K562 (cell line): Measurements from ENCODE around the gene TOM1L2. TPM values are rescaled to one million over a fixed set of nuclear protein-coding genes. Genes with fewer than 3 reads are reported as not detected.

Source experiments
- ATAC-seq: fragments of 200-7000 bp; cut with Tn5 transposase; 3 replicates; pipeline ENCODE4 v1.9.1; 2020; ENCODE audit warnings: moderate library complexity
- BruUV-seq: library from RNA; stranded (reverse); fragments of 400-500 nt; replicated peaks from 2 replicates; lab custom pipeline; 2021; lab: Mats Ljungman, UMichigan
- CTCF ChIA-PET: fragments of 300-600 bp; formaldehyde crosslinking; extraction: SDS; loops from one replicate; lab custom pipeline; 2021; ENCODE audit warnings: low intra/inter-chr PET ratio; lab: Yijun Ruan, JAX
- POLR2A ChIA-PET: fragments of 300-600, 350-650 bp; sonication (Branson Sonifier 250); formaldehyde crosslinking; extraction: SDS; loops from one replicate; lab custom pipeline; 2021; ENCODE audit warnings: antibody characterized with exemption, inconsistent platforms; lab: Yijun Ruan, JAX
- DNase-seq, 4 experiments: peaks; one replicate each; pipeline versions ENCODE4 v3.0.0 to v3.0.0-alpha.2; 2011 to 2018; ENCODE audit warnings: low spot score in 3 of 4, mixed read lengths in 3 of 4; ENCODE audit errors: extremely low read depth in 1 of 4
- FAIRE-seq: peaks from 2 replicates; lab custom pipeline; 2011; peaks lifted over from hg19 to GRCh38; lab: Jason Lieb, UNC
- H2AFZ ChIP-seq: 2 replicates; pipeline ENCODE4 v1.6.0; 2011; ENCODE audit warnings: low read depth, low read length, control low read depth, inconsistent platforms
- H3K27ac ChIP-seq: fragments of 200-600 bp; 3 replicates; pipeline ENCODE4 v1.8.0; 2011; ENCODE audit warnings: low read depth, mild to moderate bottlenecking, control low read depth, inconsistent platforms, low read length, moderate library complexity, mixed read lengths; ENCODE audit errors: extremely low read depth
- H3K27me3 ChIP-seq, 2 experiments: fragments of 300-600 bp in 1 of 2; 2 replicates in 1 of 2; 3 replicates in 1 of 2; pipeline versions ENCODE4 v1.6.0 to v1.8.0; 2011; ENCODE audit warnings: inconsistent platforms in 2 of 2, low read length in 2 of 2, mild to moderate bottlenecking in 1 of 2, mixed read lengths in 1 of 2, moderate library complexity in 1 of 2; ENCODE audit not compliant: control insufficient read depth in 2 of 2, insufficient read depth in 2 of 2
- H3K36me3 ChIP-seq: fragments of 300-600 bp; 3 replicates; pipeline ENCODE4 v1.8.0; 2011; ENCODE audit warnings: mild to moderate bottlenecking, low read length, inconsistent platforms; ENCODE audit not compliant: control insufficient read depth, insufficient read depth
- H3K4me1 ChIP-seq, 2 experiments: fragments of 200-600 bp in 1 of 2; replicated peaks in 1 of 2; 2 replicates in 1 of 2; 3 replicates in 1 of 2; pipeline versions ENCODE4 v1.5.1 to v1.8.0; 2011; ENCODE audit warnings: inconsistent platforms in 2 of 2, low read length in 2 of 2, mild to moderate bottlenecking in 1 of 2, mixed read lengths in 1 of 2, moderate library complexity in 1 of 2; ENCODE audit not compliant: control insufficient read depth in 2 of 2, insufficient read depth in 2 of 2
- H3K4me2 ChIP-seq: 2 replicates; pipeline ENCODE4 v1.6.1; 2011; ENCODE audit warnings: low read length, control low read depth, inconsistent platforms, mixed read lengths; ENCODE audit not compliant: insufficient read depth
- H3K4me3 ChIP-seq: fragments of 200-600 bp; sonication (generic), shearing (Covaris generic); 2 replicates; pipeline ENCODE4 v1.5.1; 2016; ENCODE audit warnings: control low read depth, inconsistent platforms
- H3K79me2 ChIP-seq: fragments of 200-600 bp; 3 replicates; pipeline ENCODE4 v1.8.0; 2011; ENCODE audit warnings: low read length, inconsistent platforms; ENCODE audit not compliant: control insufficient read depth, insufficient read depth
- H3K9ac ChIP-seq, 2 experiments: 2 replicates each; pipeline versions ENCODE4 v1.6.0 to v1.6.1; 2011; ENCODE audit warnings: low read depth in 2 of 2, low read length in 2 of 2, control low read depth in 1 of 2, inconsistent platforms in 1 of 2, mild to moderate bottlenecking in 1 of 2, mixed read lengths in 1 of 2; ENCODE audit not compliant: insufficient read depth in 1 of 2
- H3K9me1 ChIP-seq: one replicate; pipeline ENCODE4 v1.6.0; 2011; ENCODE audit warnings: inconsistent platforms, mild to moderate bottlenecking, low read length, moderate library complexity; ENCODE audit not compliant: control insufficient read depth, insufficient read depth
- H3K9me3 ChIP-seq: replicated peaks from 2 replicates; pipeline ENCODE4 v1.5.1; 2011; ENCODE audit warnings: low read depth, low read length, inconsistent platforms; ENCODE audit not compliant: control insufficient read depth, insufficient read depth
- H4K20me1 ChIP-seq: replicated peaks from 2 replicates; pipeline ENCODE4 v1.6.1; 2011; ENCODE audit warnings: low read length, inconsistent platforms, mixed read lengths; ENCODE audit not compliant: control insufficient read depth, insufficient read depth
- CAMTA2 ChIP-seq: fragments of 250-450 bp; sonication (Bioruptor Pico); conservative IDR thresholded peaks from 2 replicates; pipeline ENCODE4 v1.5.1; 2022
- CBX2 ChIP-seq: fragments of 200-600 bp; sonication (generic); IDR thresholded peaks from one replicate; pipeline ENCODE4 v1.6.1; 2012; ENCODE audit warnings: mild to moderate bottlenecking, low read length, inconsistent platforms; ENCODE audit not compliant: insufficient read depth, poor library complexity, severe bottlenecking
- HSF4 ChIP-seq: fragments of 250-450 bp; sonication (Bioruptor Pico); IDR thresholded peaks from 2 replicates; pipeline ENCODE4 v2.1.2; 2022; ENCODE audit warnings: mild to moderate bottlenecking, moderate library complexity, borderline replicate concordance
- KAT2B ChIP-seq: IDR thresholded peaks from one replicate; pipeline ENCODE4 v1.6.1; 2012; ENCODE audit warnings: low read depth, mild to moderate bottlenecking, control low read depth, inconsistent platforms, low read length, moderate library complexity
- LARP7 ChIP-seq: fragments of 450-650 bp; IDR thresholded peaks from 2 replicates; pipeline ENCODE4 v1.6.1; 2016
- SPI1 ChIP-seq: IDR thresholded peaks from 2 replicates; pipeline ENCODE4 v1.6.1; 2011; ENCODE audit warnings: low read depth, low read length, control low read depth, borderline replicate concordance
- TGIF2 ChIP-seq: sonication (generic); formaldehyde crosslinking; IDR thresholded peaks from 2 replicates; pipeline ENCODE4 v1.8.1; 2022; ENCODE audit warnings: mild to moderate bottlenecking, missing genetic modification reagents, moderate library complexity
- U2AF2 ChIP-seq: fragments of 200-400 bp; formaldehyde crosslinking; optimal IDR thresholded peaks from 2 replicates; pipeline ENCODE3; 2017; ENCODE audit warnings: low read depth, mild to moderate bottlenecking, low read length
- WGBS: fragments of 100-300 bp; shearing (Covaris generic); methylation state at CpG from one replicate; pipeline ENCODE4 v1.1.6; 2016; ENCODE audit warnings: low coverage, mixed read lengths; ENCODE audit not compliant: insufficient coverage; ENCODE audit errors: missing lambda C conversion rate; 5-methylcytosine and 5-hydroxymethylcytosine counted together
- in situ Hi-C: fragments of 300-500 bp; cut with MboI; formaldehyde crosslinking; loops from 4 replicates; pipeline ENCODE4 v1.15.0; 2018; ENCODE audit warnings: inconsistent platforms, mixed read lengths
- intact Hi-C: fragments of 100-400 bp; cut with micrococcal nuclease; formaldehyde crosslinking; loops from 2 replicates; pipeline ENCODE4 v1.14.2; 2022
- polyA plus RNA-seq, 8 experiments: library from polyadenylated mRNA; depleted of rRNA in 4 of 8; stranded (reverse) in 5 of 8; unstranded in 3 of 8; fragments of >200 nt; fragmentation: Nextera tagmentation in 2 of 8; fragmentation: Illumina TruSeq in 1 of 8; extraction: Ambion mirVana in 2 of 8; extraction: Trizol in 1 of 8; gene quantifications; 2 replicates each; pipeline versions ENCODE4 v1.2.1 to v1.2.3, GENCODE V29; 2011 to 2014; ENCODE audit warnings: inconsistent platforms in 1 of 8, missing spikeins in 1 of 8
- total RNA-seq, 7 experiments: library from RNA; depleted of rRNA in 6 of 7; stranded (reverse); fragments of >200 nt in 6 of 7; fragmentation: Illumina TruSeq in 2 of 7; extraction: Trizol in 2 of 7; gene quantifications; 2 replicates each; pipeline versions ENCODE4 v1.2.1 to v1.2.3, GENCODE V29; 2011 to 2021; ENCODE audit warnings: low replicate concordance in 1 of 7
- TF ChIP-seq, protein P1 (sequence below): sonication (generic); formaldehyde crosslinking; IDR thresholded peaks from 2 replicates; pipeline ENCODE4 v1.5.0; 2020; ENCODE audit warnings: missing genetic modification reagents
- TF ChIP-seq, protein P2 (sequence below): fragments of 250-450 bp; sonication (Bioruptor Pico); IDR thresholded peaks from 2 replicates; pipeline ENCODE4 v1.5.0; 2021; ENCODE audit warnings: mild to moderate bottlenecking, borderline replicate concordance
- TF ChIP-seq, protein P3 (sequence below): fragments of 450-650 bp; IDR thresholded peaks from 2 replicates; pipeline ENCODE4 v1.6.1; 2016; ENCODE audit warnings: antibody characterized with exemption

Gene TOM1L2
- total and polyA plus RNA-seq, 9 of the 15 experiments (the other 6 are each of a cell fraction or from before 2014, with no cell fraction given): 0.07 to 6.0 (median 2.5) TPM

DNA sequence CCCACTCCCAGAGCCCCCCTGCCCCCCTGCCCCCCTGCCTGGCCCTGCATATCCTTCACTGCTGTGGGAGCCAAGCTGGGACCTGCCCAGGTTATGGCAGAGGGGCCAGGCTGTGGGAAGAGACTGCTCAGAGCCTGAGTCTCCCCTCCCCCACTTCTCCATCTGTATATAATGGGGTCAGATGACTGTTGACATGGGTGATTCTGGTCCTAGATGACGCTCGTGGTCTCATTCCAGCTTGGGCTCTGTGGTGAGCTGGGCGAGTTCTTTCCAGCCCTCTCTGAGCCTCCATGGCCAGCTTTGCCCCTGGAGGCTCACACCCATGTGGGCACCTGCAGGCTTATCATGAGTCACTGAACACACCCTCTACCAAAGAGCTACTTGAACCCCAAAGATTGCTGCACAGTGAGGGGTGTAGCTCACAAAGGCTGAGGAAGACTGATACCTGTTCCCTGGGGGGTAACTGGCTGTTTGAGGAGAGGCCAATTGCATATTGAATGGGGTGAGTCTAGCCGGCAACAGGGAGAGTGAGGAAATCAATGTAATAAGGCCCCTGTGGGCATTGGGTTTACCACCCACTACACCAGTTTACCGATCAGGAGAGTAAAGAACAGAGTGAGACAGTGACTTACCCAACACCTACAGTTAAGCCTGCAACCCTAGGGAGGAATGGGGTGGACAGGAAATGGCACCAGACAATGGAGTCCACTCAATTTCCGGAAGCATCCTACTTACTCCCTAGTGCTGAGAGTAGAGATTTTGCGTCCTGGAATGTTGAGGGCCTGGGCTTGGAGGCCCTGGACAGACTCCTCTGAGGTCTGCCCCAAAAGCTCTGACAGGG, 131.2 kb downstream of the TOM1L2 start (continued):
- TF ChIP-seq, protein P1, sequence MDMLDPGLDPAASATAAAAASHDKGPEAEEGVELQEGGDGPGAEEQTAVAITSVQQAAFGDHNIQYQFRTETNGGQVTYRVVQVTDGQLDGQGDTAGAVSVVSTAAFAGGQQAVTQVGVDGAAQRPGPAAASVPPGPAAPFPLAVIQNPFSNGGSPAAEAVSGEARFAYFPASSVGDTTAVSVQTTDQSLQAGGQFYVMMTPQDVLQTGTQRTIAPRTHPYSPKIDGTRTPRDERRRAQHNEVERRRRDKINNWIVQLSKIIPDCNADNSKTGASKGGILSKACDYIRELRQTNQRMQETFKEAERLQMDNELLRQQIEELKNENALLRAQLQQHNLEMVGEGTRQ (CRISPR knock-in tag): no peak
- TF ChIP-seq HSF4 (0 out of 2 replicates have a peak, but pooled peaks have one; percentile 48), U2AF2 (no peak), CAMTA2 (CRISPR knock-in tag) (no peak)

DNA sequence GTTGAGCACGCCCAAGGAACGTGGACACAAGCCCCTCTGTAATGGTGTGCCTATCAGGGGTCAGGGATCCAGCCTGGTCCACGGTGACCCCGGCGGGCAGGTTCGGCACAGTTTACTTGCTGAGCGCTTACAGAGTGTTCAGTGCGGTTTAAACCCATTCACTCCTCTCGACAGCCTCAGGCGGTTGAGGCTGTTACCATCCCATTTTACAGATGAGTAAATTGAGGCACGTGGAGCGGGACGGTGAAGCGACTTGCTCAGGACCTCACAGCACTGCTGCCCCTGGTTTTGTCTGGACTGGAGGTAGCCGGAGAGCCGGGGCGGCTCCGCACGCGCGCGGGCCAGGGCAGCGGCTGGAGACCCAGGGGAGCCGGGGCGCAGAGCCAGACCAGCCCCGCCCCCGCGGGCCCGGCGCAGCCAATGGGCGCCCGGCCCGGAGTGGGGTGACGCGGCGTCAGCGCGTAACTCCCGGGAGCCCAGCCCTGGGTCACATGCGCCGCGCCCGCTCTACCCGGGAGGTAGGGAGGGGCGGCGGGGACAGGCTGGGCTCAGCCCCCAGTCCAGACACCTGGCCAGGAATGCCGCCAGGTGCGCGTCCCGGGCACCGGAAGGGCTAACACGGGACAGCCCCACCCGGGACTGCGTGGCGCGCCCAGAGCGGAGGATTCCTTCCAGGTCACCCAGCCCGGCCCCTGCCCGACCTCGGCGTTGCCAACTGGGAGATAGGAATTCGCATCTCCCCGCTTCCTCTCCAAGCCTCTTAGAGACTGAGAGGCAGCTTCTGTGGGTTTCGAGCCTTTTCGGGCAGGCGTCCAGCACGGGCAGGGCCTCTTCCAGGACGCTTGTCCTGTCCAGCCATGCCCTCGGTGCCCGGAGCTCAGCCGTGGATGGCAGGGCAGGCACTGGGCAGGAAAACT, 132.2 kb downstream of the TOM1L2 start:
- Histone ChIP-seq H3K9me3 (no peaks in the 10 kb centered on the region), H3K79me2 (peaks cover 50% of the 10 kb centered on the region), H3K4me1 (peaks cover 50 to 87% of the 10 kb centered on the region in 2 experiments), H3K9ac (peak overlapping the region; percentile 96 to 99), H2AFZ (0 out of 2 replicates have a peak overlapping the region, but pooled peaks have one; percentile 24), H3K9me1 (no peaks in the 10 kb centered on the region), H3K36me3 (peaks cover 5% of the 10 kb centered on the region; the same call in 2 of the 3 replicates), H3K4me2 (peak overlapping the region; percentile 97), H4K20me1 (peaks cover 3% of the 10 kb centered on the region; the same call in 1 of the 2 replicates), H3K4me3 (peak overlapping the region; percentile 62), H3K27me3 (no peaks in the 10 kb centered on the region), H3K27ac (peak overlapping the region; percentile 100)
- intact Hi-C loops: no loop called here
- ATAC-seq: peak; percentile 77
- no peak for FAIRE-seq
- POLR2A ChIA-PET: interaction anchor here (0.9 to 6.7 kb wide), 4 partner anchors 8 to 22 kb away, joined by 4 to 102 read pairs (median 26); no protein-coding TSS in a partner anchor
- TSS peak; percentile 70 for BruUV-seq
- in situ Hi-C loops: no loop called here
- CTCF ChIA-PET: no interaction called here
- peak; percentile 89 to 93 (median 90) for DNase-seq
- 1% methylated on average over 27 of the region's 71 CpGs for WGBS
- TF ChIP-seq TGIF2 (CRISPR knock-in tag): no peak
- TF ChIP-seq, protein P2, sequence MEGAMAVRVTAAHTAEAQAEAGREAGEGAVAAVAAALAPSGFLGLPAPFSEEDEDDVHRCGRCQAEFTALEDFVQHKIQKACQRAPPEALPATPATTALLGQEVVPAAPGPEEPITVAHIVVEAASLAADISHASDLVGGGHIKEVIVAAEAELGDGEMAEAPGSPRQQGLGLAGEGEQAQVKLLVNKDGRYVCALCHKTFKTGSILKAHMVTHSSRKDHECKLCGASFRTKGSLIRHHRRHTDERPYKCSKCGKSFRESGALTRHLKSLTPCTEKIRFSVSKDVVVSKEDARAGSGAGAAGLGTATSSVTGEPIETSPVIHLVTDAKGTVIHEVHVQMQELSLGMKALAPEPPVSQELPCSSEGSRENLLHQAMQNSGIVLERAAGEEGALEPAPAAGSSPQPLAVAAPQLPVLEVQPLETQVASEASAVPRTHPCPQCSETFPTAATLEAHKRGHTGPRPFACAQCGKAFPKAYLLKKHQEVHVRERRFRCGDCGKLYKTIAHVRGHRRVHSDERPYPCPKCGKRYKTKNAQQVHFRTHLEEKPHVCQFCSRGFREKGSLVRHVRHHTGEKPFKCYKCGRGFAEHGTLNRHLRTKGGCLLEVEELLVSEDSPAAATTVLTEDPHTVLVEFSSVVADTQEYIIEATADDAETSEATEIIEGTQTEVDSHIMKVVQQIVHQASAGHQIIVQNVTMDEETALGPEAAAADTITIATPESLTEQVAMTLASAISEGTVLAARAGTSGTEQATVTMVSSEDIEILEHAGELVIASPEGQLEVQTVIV: no peak
- TF ChIP-seq KAT2B: no peak
- TF ChIP-seq SPI1: no peak
- no peak for TF ChIP-seq LARP7
- no peak for TF ChIP-seq CBX2
- TF ChIP-seq, protein P3, sequence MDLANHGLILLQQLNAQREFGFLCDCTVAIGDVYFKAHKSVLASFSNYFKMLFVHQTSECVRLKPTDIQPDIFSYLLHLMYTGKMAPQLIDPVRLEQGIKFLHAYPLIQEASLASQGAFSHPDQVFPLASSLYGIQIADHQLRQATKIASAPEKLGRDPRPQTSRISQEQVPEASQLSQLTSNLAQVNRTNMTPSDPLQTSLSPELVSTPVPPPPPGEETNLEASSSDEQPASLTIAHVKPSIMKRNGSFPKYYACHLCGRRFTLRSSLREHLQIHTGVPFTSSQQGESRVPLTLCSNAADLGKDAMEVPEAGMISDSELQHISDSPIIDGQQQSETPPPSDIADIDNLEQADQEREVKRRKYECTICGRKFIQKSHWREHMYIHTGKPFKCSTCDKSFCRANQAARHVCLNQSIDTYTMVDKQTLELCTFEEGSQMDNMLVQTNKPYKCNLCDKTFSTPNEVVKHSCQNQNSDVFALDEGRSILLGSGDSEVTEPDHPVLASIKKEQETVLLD: no peak
- no peak for TF ChIP-seq CAMTA2 (CRISPR knock-in tag)
